B cell (primary cell): Measurements from ENCODE around the gene CALN1. TPM values are rescaled to one million over a fixed set of nuclear protein-coding genes. Genes with fewer than 3 reads are reported as not detected.

Experiments used
- ATAC-seq: fragments of 200-7000 bp; cut with Tn5 transposase; one replicate; pipeline ENCODE4 v1.10.0; 2021; ENCODE audit warnings: low read depth, mild to moderate bottlenecking, moderate number of reproducible peaks, moderate library complexity
- CTCF ChIA-PET: fragments of 350-600 bp; sonication (Branson Sonifier 250); formaldehyde crosslinking; loops from one replicate; lab custom pipeline; 2021; ENCODE audit warnings: antibody characterized with exemption, inconsistent platforms; lab: Charles Lee
- POLR2A ChIA-PET: fragments of 350-600 bp; sonication (Branson Sonifier 250); formaldehyde crosslinking; loops from one replicate; lab custom pipeline; 2021; ENCODE audit warnings: antibody characterized with exemption; lab: Charles Lee
- DNase-seq: peaks from one replicate; pipeline ENCODE4 v3.0.0; 2013
- H2AFZ ChIP-seq: 2 replicates; pipeline ENCODE4 v1.6.1; 2012; ENCODE audit warnings: mild to moderate bottlenecking, low read depth, low read length; ENCODE audit not compliant: insufficient read depth, poor library complexity, severe bottlenecking
- H3K27ac ChIP-seq, 2 donors: 1 replicate in 1 of 2; 2 replicates in 1 of 2; pipeline ENCODE4 v1.5.1; 2012 to 2013; ENCODE audit warnings: low read length in 2 of 2, mild to moderate bottlenecking in 2 of 2, moderate library complexity in 1 of 2
- H3K27me3 ChIP-seq, 4 experiments: fragments of 200-600 bp in 1 of 4; sonication (generic) in 1 of 4; replicated peaks in 1 of 4; 1 replicate in 2 of 4; 2 replicates in 2 of 4; pipeline versions ENCODE4 v1.6.1 to v1.7.0; 2013 to 2016; ENCODE audit warnings: low read length in 3 of 4, mild to moderate bottlenecking in 2 of 4, mixed read lengths in 1 of 4, moderate library complexity in 1 of 4; ENCODE audit not compliant: insufficient read depth in 4 of 4, control insufficient read depth in 3 of 4; ENCODE audit errors: control extremely low read depth in 1 of 4
- H3K36me3 ChIP-seq, 2 experiments: replicated peaks in 1 of 2; 1 replicate in 1 of 2; 2 replicates in 1 of 2; pipeline versions ENCODE4 v1.6.1 to v1.7.1; 2013; ENCODE audit warnings: low read length in 1 of 2; ENCODE audit not compliant: insufficient read depth in 2 of 2, control insufficient read depth in 1 of 2; ENCODE audit errors: control extremely low read depth in 1 of 2, extremely low read depth in 1 of 2
- H3K4me1 ChIP-seq, 2 donors: fragments of 200-600 bp in 1 of 2; sonication (generic) in 1 of 2; 1 replicate in 1 of 2; 2 replicates in 1 of 2; pipeline versions ENCODE4 v1.5.1 to v1.6.1; 2013 to 2017; ENCODE audit warnings: low read length in 2 of 2; ENCODE audit not compliant: control insufficient read depth in 2 of 2, insufficient read depth in 2 of 2
- H3K4me2 ChIP-seq: replicated peaks from 2 replicates; pipeline ENCODE3; 2012; ENCODE audit warnings: mild to moderate bottlenecking, low read depth, low read length; ENCODE audit not compliant: poor library complexity, severe bottlenecking
- H3K4me3 ChIP-seq, 5 experiments: fragments of 200-600 bp in 1 of 5; sonication (generic) in 1 of 5; 1 replicate in 3 of 5; 2 replicates in 2 of 5; pipeline versions ENCODE4 v1.5.1 to v1.7.0; 2011 to 2016; ENCODE audit warnings: low read length in 4 of 5, mild to moderate bottlenecking in 4 of 5, low read depth in 2 of 5, control low read depth in 1 of 5, moderate library complexity in 1 of 5; ENCODE audit not compliant: insufficient read depth in 1 of 5; ENCODE audit errors: control extremely low read depth in 1 of 5, extremely low read depth in 1 of 5
- H3K79me2 ChIP-seq: fragments of 200-600 bp; sonication (generic); one replicate; pipeline ENCODE4 v1.6.0; 2016; ENCODE audit warnings: low read length; ENCODE audit not compliant: control insufficient read depth, insufficient read depth
- H3K9ac ChIP-seq: fragments of 200-600 bp; sonication (generic); 2 replicates; pipeline ENCODE4 v1.6.1; 2017; ENCODE audit warnings: mild to moderate bottlenecking, low read length, moderate library complexity
- H3K9me3 ChIP-seq, 3 donors: one replicate each; pipeline versions ENCODE4 v1.6.1 to v1.7.1; 2013; ENCODE audit warnings: low read length in 2 of 3; ENCODE audit not compliant: control insufficient read depth in 2 of 3, insufficient read depth in 1 of 3; ENCODE audit errors: control extremely low read depth in 1 of 3
- H4K20me1 ChIP-seq: 2 replicates; pipeline ENCODE4 v1.6.0; 2012; ENCODE audit warnings: mild to moderate bottlenecking, low read length; ENCODE audit not compliant: insufficient read depth, control insufficient read depth, poor library complexity, severe bottlenecking
- H3K27ac Mint-ChIP-seq: one replicate; pipeline ENCODE4 v1.8.0; 2021; ENCODE audit warnings: mixed read lengths
- H3K27me3 Mint-ChIP-seq: one replicate; pipeline ENCODE4 v1.8.0; 2021; ENCODE audit warnings: mixed read lengths
- H3K4me1 Mint-ChIP-seq: one replicate; pipeline ENCODE4 v1.8.0; 2021; ENCODE audit warnings: mixed read lengths
- H3K4me3 Mint-ChIP-seq: one replicate; pipeline ENCODE4 v1.8.0; 2021; ENCODE audit warnings: mixed read lengths
- H3K9me3 Mint-ChIP-seq: one replicate; pipeline ENCODE4 v1.8.0; 2022; ENCODE audit warnings: mixed read lengths; ENCODE audit not compliant: insufficient read depth
- EZH2 ChIP-seq: IDR thresholded peaks from 2 replicates; pipeline ENCODE4 v1.6.1; 2012; ENCODE audit warnings: borderline replicate concordance, low read depth, mild to moderate bottlenecking, moderate library complexity, low read length; ENCODE audit not compliant: insufficient read depth, poor library complexity, severe bottlenecking
- WGBS: methylation state at CpG from one replicate; pipeline ENCODE4 v1.1.5; 2013; ENCODE audit warnings: missing lambda C conversion rate; ENCODE audit not compliant: insufficient coverage; 5-methylcytosine and 5-hydroxymethylcytosine counted together
- intact Hi-C: fragments of 100-400 bp; cut with micrococcal nuclease; formaldehyde crosslinking; loops from one replicate; pipeline ENCODE4 v1.10.0; 2022
- polyA plus RNA-seq: library from polyadenylated mRNA; depleted of rRNA; stranded (reverse); fragments of >200 nt; gene quantifications from 2 replicates; pipeline ENCODE4 v1.2.3, GENCODE V29; 2012
- total RNA-seq, 2 donors: library from RNA; stranded (reverse); fragments of 120-200 nt in 1 of 2; gene quantifications; 1 replicate in 1 of 2; 2 replicates in 1 of 2; pipeline versions ENCODE4 v1.2.3 to v1.2.4, GENCODE V29; 2013 to 2022
- TF ChIP-seq, protein P1 (sequence below): fragments of 200-600 bp; IDR thresholded peaks from one replicate; pipeline ENCODE4 v1.8.0; 2022; ENCODE audit warnings: antibody characterized with exemption, mild to moderate bottlenecking

Gene CALN1
- total and polyA plus RNA-seq, 2 donors (not counting 1 experiment from before 2014, with no cell fraction given): not detected

DNA sequence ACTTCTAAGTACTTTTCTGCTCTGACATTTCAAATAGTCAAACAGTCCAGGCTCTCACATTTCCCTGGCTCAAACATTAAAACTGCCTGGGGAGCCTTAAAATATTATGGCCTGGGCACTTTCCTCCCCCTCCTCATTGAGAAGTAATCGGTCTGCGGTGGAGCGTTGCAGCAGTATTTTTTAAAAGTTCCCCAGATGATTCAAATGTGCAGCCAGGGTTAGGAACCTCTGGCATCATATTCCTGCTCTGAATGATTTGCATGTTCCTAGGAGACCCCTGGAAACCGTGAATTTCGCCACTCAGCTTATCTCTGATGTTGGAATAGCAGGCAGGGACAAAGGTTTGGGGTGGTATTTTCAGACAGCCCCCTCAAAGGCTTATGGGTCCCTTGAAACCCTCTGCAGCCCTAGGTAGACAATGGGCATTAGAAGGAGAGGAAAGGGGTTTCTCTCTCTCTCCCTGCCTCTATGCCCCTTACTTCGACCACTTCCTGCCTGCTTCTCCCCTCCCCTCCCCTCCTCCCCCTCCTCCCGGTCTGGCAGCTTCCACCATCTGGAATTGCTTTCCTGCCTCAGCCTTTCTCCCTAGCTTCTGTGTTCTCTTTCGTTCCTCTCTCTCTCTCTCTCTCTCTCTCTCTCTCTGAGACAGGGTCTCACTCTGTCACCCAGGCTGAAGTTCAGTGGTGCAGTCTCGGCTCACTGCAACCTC lies 658.0 kb downstream of the CALN1 start:
- no peak overlapping the region for H3K9ac ChIP-seq
- no peaks in the 10 kb centered on the region for H3K79me2 ChIP-seq
- H3K27me3 Mint-ChIP-seq: peaks cover 17% of the 10 kb centered on the region
- ATAC-seq: no peak
- H3K4me1 Mint-ChIP-seq: no peaks in the 10 kb centered on the region
- H3K4me1 ChIP-seq: no peaks in the 10 kb centered on the region
- peaks cover 0 to 14% (median 0%) of the 10 kb centered on the region in 3 donors for H3K9me3 ChIP-seq
- TF ChIP-seq, protein P1, sequence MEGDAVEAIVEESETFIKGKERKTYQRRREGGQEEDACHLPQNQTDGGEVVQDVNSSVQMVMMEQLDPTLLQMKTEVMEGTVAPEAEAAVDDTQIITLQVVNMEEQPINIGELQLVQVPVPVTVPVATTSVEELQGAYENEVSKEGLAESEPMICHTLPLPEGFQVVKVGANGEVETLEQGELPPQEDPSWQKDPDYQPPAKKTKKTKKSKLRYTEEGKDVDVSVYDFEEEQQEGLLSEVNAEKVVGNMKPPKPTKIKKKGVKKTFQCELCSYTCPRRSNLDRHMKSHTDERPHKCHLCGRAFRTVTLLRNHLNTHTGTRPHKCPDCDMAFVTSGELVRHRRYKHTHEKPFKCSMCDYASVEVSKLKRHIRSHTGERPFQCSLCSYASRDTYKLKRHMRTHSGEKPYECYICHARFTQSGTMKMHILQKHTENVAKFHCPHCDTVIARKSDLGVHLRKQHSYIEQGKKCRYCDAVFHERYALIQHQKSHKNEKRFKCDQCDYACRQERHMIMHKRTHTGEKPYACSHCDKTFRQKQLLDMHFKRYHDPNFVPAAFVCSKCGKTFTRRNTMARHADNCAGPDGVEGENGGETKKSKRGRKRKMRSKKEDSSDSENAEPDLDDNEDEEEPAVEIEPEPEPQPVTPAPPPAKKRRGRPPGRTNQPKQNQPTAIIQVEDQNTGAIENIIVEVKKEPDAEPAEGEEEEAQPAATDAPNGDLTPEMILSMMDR: no peak
- peaks cover 0 to 6% (median 0%) of the 10 kb centered on the region in 4 experiments for H3K27me3 ChIP-seq
- H4K20me1 ChIP-seq: no peaks in the 10 kb centered on the region
- no peak overlapping the region for H3K4me3 Mint-ChIP-seq
- H3K27ac ChIP-seq: no peak overlapping the region
- DNase-seq: no peak
- no peak overlapping the region for H3K27ac Mint-ChIP-seq
- no peaks in the 10 kb centered on the region for H3K36me3 ChIP-seq
- no peak overlapping the region for H3K4me3 ChIP-seq
- no peak overlapping the region for H2AFZ ChIP-seq
- ChIA-PET POLR2A (no interaction called here), CTCF (no interaction called here)
- intact Hi-C loops: no loop called here
- 62% methylated on average over 9 of the region's 9 CpGs for WGBS
- H3K9me3 Mint-ChIP-seq: peaks cover 7% of the 10 kb centered on the region
- H3K4me2 ChIP-seq: no peak overlapping the region

DNA sequence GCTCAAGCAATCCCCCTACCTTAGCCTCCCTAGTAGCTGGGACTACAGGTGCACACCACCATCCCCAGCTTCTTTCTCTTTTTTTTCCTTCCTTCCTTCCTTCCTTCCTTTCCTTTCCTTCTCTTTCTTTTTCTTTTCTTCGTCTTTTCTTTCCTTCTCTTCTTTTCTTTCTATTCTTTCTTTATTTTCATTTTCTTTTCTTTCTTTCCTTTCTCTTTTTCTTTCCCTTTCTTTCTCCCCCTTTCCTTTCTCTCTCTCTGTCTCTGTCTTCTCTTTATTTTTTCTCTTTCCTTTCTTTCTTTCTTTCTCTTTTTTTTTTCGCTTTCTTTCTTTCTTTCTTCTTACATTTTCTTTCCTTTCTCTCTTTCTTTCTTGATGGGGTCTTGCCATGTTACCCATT lies 658.9 kb downstream of the CALN1 start:
- no peaks in the 10 kb centered on the region for H3K4me1 Mint-ChIP-seq
- no peak overlapping the region for H3K9ac ChIP-seq
- peaks cover 17% of the 10 kb centered on the region for H3K27me3 Mint-ChIP-seq
- no peaks in the 10 kb centered on the region for H3K4me1 ChIP-seq
- ChIA-PET POLR2A (no interaction called here), CTCF (interaction anchor here (0.6 kb wide), 1 partner anchor 79 kb away, joined by 4 read pairs; no protein-coding TSS in a partner anchor)
- no peak overlapping the region for H3K27ac Mint-ChIP-seq
- TF ChIP-seq EZH2: no peak
- TF ChIP-seq, protein P1: peak; percentile 15
- DNase-seq (no peak), ATAC-seq (no peak)
- no peak overlapping the region for H3K4me2 ChIP-seq
- no peak overlapping the region for H2AFZ ChIP-seq
- intact Hi-C loops: no loop called here
- no peak overlapping the region for H3K4me3 Mint-ChIP-seq
- H3K9me3 Mint-ChIP-seq: peaks cover 5% of the 10 kb centered on the region
- H3K27me3 ChIP-seq: peaks cover 0 to 6% (median 0%) of the 10 kb centered on the region in 4 experiments
- no peaks in the 10 kb centered on the region for H3K79me2 ChIP-seq
- H3K36me3 ChIP-seq: no peaks in the 10 kb centered on the region
- WGBS: 88% methylated on average over 2 of the region's 2 CpGs
- H4K20me1 ChIP-seq: no peaks in the 10 kb centered on the region
- H3K9me3 ChIP-seq: peaks cover 0 to 14% (median 0%) of the 10 kb centered on the region in 3 donors
- no peak overlapping the region for H3K27ac ChIP-seq
- H3K4me3 ChIP-seq: no peak overlapping the region
